D721Med (cell line): Measurements from ENCODE around the gene MEAK7.

Experiments used
- DNase-seq: peaks from one replicate; pipeline ENCODE4 v3.0.0; 2011; ENCODE audit warnings: low spot score; ENCODE audit not compliant: insufficient read length
- FAIRE-seq: peaks from 2 replicates; lab custom pipeline; 2011; peaks lifted over from hg19 to GRCh38; lab: Jason Lieb, UNC
- TF ChIP-seq, protein P1 (sequence below): IDR thresholded peaks from 2 replicates; pipeline ENCODE4 v1.5.1; 2012; ENCODE audit warnings: mild to moderate bottlenecking, control low read depth; ENCODE audit not compliant: insufficient read depth; ENCODE audit errors: missing control alignments

MEAK7 gene

DNA sequence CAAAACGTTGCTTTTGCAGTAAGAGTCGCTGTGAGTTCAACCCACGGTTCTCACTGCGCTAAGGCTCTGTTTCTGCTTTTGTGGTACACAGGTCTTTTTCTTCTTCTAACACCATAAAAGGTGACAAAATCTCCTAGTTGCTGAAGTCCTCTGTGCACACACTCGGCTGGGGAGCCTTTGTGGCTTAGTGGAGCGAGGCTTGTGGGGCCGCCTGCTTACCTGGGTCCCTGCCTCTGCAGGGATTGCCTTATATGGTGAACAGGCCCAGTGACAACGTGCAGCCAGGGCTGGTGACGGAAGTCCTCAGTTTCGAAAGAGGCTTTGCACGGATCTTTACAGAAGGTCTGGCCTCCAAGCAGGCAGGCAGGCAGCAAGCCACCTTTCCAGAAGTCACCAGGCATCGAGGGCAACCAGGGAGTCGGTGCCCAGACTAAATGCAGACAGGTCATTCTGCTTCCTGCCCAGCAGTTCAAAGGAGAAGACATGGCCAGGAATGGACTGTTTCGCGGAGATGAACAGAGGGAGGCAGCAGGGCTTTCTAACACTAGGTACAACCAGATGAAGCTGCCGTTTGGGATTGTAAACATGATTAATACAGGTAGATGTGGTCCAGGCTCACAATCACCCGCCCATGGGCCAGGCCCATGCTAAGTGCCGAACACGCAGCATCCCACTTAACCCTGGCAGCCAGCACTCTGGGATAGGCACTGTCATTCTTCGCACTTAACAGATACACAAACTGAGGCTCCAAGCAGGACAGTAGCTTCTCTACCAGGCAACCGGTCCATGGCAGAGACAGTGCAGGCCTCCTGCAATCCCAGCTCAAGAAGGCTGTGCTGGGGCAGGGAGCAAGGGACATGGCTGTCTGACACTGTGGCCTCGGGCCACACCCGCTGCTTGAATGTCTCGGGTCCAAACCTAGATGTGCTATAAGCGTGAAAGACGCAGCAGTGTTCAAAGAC is 10.7 kb upstream of the MEAK7 start:
- FAIRE-seq, result no peak
- DNase-seq, result no peak
- TF ChIP-seq, protein P1, sequence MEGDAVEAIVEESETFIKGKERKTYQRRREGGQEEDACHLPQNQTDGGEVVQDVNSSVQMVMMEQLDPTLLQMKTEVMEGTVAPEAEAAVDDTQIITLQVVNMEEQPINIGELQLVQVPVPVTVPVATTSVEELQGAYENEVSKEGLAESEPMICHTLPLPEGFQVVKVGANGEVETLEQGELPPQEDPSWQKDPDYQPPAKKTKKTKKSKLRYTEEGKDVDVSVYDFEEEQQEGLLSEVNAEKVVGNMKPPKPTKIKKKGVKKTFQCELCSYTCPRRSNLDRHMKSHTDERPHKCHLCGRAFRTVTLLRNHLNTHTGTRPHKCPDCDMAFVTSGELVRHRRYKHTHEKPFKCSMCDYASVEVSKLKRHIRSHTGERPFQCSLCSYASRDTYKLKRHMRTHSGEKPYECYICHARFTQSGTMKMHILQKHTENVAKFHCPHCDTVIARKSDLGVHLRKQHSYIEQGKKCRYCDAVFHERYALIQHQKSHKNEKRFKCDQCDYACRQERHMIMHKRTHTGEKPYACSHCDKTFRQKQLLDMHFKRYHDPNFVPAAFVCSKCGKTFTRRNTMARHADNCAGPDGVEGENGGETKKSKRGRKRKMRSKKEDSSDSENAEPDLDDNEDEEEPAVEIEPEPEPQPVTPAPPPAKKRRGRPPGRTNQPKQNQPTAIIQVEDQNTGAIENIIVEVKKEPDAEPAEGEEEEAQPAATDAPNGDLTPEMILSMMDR, result no peak

DNA sequence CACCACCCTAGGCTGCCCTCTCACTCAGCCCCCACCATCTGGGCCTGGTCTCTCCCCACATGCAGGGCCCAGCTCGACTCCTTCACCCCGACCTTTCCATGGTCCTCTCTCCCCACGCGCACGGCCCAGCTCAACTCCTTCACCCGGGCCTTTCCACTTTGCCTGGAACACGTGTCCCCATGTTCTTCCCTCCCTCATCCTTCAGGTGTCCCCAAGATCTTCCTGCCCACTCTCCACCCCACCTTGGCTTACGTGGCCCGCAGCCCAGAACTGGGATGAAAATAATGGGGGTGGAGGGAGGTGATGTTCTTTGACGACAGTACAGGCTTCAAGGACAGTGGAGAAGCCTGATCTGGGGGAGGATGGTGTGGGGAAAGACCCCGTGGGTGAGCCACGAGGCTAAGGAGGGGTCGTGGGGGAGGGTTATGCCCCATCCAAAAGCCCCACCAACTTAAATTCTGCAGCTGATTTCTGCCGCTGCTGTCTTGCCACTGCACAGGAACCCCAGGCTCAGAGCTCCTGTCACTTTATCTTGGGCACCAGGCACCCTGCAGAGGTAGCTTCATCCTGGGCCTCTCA is 9.9 kb upstream of the MEAK7 start:
- TF ChIP-seq, protein P1, result no peak
- FAIRE-seq (no peak), DNase-seq (no peak)

DNA sequence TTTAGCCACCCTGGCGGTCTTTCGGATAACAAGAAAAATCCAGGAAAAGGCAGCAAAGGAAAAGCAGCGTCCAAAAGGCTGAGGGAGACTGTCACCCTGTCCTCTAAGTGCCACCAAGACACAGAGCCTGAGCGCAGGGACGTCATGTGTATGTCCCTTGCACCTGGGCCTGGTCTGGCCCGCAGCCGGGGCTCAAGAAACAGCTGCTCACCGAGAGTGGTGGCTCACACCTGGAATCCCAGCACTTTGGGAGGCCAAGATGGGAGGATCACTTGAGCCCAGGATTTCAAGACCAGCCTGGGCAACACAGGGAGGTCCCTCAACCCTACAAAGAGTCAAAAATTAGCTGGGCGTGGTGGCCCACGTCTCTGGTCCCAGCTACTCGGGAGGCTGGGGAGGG is 9.2 kb upstream of the MEAK7 start:
- DNase-seq (no peak), FAIRE-seq (no peak)
- TF ChIP-seq, protein P1, result no peak

DNA sequence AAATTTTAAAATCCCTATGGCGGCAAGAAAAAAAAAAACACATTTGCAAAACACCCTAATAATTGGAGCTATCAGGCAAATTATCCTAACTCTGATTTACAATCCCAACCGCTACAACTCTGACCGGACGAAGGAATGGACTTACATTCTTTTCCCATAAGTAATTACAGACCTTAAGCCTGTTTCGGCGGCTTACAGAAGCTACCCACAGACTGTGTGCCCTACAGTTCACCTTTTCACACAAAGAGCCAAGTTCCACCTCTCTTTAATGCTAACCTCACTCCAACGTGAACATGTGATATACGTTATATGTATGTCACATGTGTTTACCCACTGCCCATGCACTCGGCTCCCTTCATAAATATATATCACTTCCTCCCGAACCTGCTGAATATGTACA is 8.7 kb upstream of the MEAK7 start:
- FAIRE-seq (no peak), DNase-seq (no peak)
- TF ChIP-seq, protein P1, result no peak

DNA sequence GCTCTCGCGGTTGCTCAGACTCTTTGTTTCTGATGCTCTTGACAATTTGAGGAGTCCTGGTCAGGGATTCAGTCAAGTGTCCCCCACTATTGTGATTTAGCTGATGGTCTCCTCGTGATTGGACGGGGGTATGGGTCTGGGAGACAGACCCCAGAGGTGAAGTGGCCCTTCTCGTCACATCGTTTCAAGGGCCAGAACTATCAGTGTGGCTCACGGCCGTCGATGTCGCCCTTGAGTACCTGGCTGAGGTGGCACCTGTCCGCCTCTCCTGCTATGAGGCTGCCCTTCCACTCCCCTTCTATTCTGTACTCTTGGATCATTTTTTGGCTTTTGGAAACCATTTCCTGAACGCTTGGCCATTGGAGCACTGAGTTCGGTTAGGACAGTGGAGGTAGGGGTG is 7.4 kb upstream of the MEAK7 start:
- TF ChIP-seq, protein P1, result no peak
- no peak for FAIRE-seq
- no peak for DNase-seq

DNA sequence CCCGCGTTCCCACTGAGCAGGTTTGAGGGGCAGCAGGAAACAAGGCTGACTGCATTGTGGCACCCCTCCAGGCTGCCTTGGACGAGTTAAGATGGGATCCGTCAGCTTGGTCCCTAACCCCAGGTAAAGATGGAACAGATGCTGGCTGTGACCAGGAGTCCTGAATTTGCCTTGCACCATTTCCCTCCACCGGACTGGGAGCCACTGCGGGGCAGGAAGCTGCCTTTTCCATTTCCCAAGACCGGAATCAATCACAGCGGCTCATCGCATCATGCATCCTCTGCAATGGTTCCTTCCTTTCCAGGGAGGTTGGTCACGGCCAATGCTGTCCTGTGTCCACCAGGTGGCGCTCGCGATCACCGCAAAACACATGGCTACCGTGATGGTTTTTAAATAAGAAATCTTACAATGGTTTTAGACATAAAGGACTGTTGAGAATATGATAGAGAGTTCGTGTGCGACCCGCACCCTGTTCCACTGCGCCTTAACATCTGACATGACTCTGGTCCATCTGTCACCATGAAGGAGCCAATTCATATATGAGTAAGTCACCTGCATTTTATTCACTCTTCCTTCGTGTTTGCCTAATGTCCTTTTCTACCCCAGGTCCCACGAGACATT is 6.8 kb upstream of the MEAK7 start:
- DNase-seq, result no peak
- TF ChIP-seq, protein P1, result peak; percentile 96
- no peak for FAIRE-seq
